ENCODE results near the gene MBTPS1. TPM values are rescaled to one million over a fixed set of nuclear protein-coding genes. Genes with fewer than 3 reads are reported as not detected.

The MBTPS1 gene
- total RNA-seq, 2 donors from 2014 or later: 44.0 to 54.4 TPM

DNA sequence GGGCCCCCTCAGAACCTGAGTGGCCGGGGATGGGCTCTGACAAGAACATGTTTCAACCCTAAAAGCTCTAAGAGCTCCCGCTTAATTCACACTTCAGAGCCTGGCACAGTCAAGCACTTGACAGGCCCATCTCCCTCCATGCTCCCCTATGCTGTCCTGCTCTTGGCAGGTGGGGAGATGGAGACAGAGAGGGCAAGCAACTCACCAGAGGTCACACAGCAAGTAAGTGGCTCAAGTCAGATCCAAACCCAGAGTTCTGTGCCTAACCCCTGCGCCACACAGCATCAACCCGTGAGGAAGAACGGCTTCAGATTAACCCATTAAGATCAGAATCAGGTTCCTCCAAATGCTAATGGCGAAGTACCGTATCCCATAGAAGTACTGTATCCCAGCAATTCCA lies 112.3 kb downstream of the MBTPS1 start:
- no peak overlapping the region for H3K27ac Mint-ChIP-seq
- H3K27me3 Mint-ChIP-seq: peaks cover 10% of the 10 kb centered on the region
- no peak for ATAC-seq (replicated peaks)
- H3K4me3 Mint-ChIP-seq: no peak overlapping the region
- H3K36me3 Mint-ChIP-seq (ENCODE audit: low read depth): no peaks in the 10 kb centered on the region
- no peaks in the 10 kb centered on the region for H3K9me3 Mint-ChIP-seq
- H3K4me1 Mint-ChIP-seq: no peaks in the 10 kb centered on the region

Other genes starting within 250 kb of the MBTPS1 start
- gene MLYCD, start 217.8 kb downstream of the MBTPS1 start, total RNA-seq: 1 to 10 TPM; 2.7 to 4.3 TPM
- gene OSGIN1, start 163.7 kb downstream of the MBTPS1 start, total RNA-seq: 1 to 10 TPM in 1 of 2 donors, under 1 TPM in 1; 0.48 to 2.5 TPM
- gene NECAB2, start 148.7 kb downstream of the MBTPS1 start, total RNA-seq: not detected
- gene SLC38A8, start 74.1 kb downstream of the MBTPS1 start, total RNA-seq: not detected
- gene HSDL1, start 28.2 kb upstream of the MBTPS1 start, total RNA-seq: 10 to 100 TPM in 1 of 2 donors, 1 to 10 TPM in 1; 9.9 to 14.6 TPM
- under 1 TPM in 1 of 2 donors, not detected in 1; 0.21 TPM for gene DNAAF1, start 28.4 kb upstream of the MBTPS1 start, total RNA-seq
- gene TAF1C, start 70.1 kb upstream of the MBTPS1 start, total RNA-seq: 10 to 100 TPM; 37.0 to 44.9 TPM
- gene ADAD2, start 74.2 kb upstream of the MBTPS1 start, total RNA-seq: not detected
- gene KCNG4, start 123.1 kb upstream of the MBTPS1 start, total RNA-seq: not detected
- under 1 TPM in 1 of 2 donors, not detected in 1; 0.90 TPM for gene WFDC1, start 177.9 kb upstream of the MBTPS1 start, total RNA-seq

Data from activated T-helper 17 cell treated with anti-CD3 and anti-CD28 coated beads, Interleukin-2, amount 50 U/mL, for 72 hours (primary cell).